GM21737 (cell line): ENCODE measurements around the gene ELK3.

Experiments
- ATAC-seq: cut with Tn5 transposase; IDR thresholded peaks from one replicate; pipeline ENCODE4 v1.9.1; 2021; ENCODE audit warnings: mild to moderate bottlenecking, moderate library complexity; ENCODE audit not compliant: unreplicated experiment

The ELK3 gene

DNA sequence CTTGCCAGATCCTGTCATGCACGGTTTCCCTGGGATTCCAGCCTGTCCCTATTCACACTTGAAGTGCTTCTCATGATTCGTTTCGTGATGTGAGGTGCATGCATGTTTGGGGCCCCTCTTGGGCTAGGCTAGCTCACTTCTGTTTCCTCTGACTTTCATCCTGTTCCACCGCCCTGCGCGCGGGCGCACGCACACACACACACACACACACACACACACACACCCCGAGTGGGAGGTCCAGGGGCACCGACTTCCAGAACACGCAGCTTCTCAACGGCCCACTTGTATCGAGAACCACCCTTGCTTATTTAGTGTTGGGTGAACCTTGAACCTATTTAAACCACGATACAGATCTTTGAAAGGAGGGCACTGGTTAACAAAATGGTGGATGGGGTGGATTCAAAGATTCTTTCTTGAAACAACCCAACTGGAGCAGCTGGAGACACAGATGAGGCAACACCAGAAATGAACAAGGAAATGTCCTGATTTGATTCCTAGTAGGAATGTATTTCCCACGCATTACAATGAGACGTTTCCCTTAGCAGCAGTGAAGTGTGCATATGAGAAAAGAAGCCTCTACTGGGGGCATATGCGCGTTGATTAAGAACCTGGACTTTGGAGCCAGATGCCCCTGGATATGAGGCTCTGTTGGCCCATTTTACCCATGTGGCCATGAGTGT is 16.3 kb downstream of the ELK3 start:
- ATAC-seq: no peak

- no peak for ATAC-seq
Observed at GRCh38 chr12:96211988-96212387, 17.8 kb downstream of the ELK3 start.

GRCh38 chr12:96212456-96213375 is 18.5 kb downstream of the ELK3 start:
- ATAC-seq: no peak

- no peak for ATAC-seq
Observed at GRCh38 chr12:96213869-96214268, 19.7 kb downstream of the ELK3 start.

DNA sequence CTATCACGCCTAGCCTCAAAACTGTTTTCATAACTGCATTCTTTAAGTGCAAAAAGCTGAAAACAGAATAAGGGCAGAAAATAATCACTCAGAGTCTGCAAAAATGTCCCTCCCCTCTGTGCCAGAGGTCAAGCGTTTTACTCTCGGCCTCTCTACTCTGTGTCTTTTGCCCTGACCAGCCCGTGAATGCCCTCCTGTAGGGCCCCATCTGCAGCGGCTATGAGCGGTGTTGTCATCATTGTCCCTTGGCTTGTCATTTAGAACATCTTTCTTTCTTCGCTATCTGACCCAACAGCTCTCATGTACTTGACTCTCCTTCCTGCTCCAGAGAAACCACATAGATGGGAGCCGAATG is 21.7 kb downstream of the ELK3 start:
- ATAC-seq: no peak

- ATAC-seq: no peak
Observed at GRCh38 chr12:96218989-96219678, 25.0 kb downstream of the ELK3 start.

- ATAC-seq: no peak
Observed at GRCh38 chr12:96219700-96220206, 25.6 kb downstream of the ELK3 start.

- no peak for ATAC-seq
Observed at GRCh38 chr12:96220902-96221301, 26.7 kb downstream of the ELK3 start.

GRCh38 chr12:96221391-96221790 is 27.2 kb downstream of the ELK3 start:
- ATAC-seq: no peak

DNA sequence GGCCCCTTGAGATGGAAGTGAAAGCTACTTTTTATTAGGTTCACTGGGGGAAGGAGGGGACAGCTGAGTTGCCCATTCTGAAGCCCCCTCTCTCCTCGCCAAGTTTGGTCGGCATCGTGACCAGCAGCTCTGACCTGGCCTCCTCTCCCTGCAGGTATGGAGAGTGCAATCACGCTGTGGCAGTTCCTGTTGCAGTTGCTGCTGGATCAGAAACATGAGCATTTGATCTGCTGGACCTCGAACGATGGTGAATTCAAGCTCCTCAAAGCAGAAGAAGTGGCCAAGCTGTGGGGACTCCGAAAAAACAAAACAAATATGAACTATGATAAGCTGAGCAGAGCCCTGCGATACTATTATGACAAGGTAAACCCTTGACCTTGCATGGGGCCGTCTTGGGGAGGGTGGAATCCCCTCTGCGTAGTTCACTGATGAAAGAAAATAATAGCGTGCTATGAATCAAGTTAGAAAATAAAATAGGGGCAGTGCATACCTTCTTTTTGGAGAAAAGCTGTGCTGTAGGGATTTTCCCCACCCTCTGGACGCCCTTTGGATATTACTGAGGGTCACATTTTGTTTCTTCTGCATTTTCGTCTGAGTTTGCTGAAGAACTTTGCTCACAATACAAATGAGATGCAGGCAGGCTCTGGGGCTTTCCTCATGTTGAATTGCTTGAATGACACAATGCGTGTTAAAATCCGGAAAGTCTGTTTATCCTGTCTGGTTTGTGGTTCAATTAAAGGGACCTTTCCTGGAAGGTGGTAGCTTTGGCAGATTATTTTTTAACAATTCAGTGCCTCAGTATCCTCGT is 29.4 kb downstream of the ELK3 start:
- no peak for ATAC-seq

DNA sequence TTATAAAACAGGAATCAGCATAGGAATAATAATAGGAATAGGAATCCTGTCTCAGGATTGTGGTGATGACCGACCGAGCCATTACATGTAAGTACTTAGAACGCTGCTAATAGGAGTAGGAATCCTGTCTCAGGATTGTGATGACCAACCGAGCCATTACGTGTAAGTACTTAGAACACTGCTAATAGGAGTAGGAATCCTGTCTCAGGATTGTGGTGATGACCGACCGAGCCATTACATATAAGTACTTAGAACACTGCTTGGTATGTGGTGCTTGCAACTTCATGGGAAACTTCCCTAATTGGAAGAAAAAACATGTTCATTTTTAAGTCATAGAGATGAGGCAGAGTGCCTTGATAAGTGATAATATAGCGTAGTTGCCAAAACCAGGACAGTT is 30.0 kb downstream of the ELK3 start:
- no peak for ATAC-seq

- no peak for ATAC-seq
Observed at GRCh38 chr12:96225044-96225855, 31.1 kb downstream of the ELK3 start.

DNA sequence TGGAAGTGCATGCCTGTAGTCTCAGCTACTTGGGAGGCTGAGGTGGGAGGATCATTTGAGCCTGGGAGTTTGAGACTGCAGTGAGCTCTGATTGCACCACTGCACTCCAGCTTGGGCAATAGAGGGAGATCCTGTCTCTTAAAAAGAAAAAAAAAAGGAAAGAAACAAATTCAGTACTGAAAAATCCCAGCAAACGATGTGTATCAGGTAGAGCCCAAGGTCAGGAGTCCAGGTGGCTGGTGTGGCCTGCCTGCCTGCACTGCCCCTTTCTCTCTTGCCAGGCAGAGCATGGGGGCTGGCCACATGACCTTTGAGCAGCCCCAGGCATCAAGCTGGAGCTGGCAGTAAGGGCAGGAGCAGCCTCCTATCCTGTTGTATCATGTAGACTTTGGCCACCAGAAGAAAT is 31.8 kb downstream of the ELK3 start:
- no peak for ATAC-seq

DNA sequence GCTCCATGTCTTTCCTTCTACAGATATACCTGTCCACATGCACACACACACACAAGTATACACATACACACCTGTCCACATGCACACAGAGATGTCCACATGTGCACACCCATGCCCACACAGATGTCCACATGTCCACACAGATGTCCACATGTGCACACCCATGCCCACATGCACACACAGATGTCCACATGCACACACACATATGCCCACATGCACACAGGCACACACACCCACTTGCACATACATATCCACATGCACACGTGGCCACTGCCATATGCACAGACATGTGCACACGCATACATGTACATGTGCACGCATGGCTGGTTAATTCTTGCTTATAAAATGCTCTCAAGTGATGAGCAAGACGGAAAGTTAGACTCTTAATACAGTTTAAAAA is 32.2 kb downstream of the ELK3 start:
- ATAC-seq: no peak

- no peak for ATAC-seq
Observed at GRCh38 chr12:96226801-96227348, 32.7 kb downstream of the ELK3 start.

DNA sequence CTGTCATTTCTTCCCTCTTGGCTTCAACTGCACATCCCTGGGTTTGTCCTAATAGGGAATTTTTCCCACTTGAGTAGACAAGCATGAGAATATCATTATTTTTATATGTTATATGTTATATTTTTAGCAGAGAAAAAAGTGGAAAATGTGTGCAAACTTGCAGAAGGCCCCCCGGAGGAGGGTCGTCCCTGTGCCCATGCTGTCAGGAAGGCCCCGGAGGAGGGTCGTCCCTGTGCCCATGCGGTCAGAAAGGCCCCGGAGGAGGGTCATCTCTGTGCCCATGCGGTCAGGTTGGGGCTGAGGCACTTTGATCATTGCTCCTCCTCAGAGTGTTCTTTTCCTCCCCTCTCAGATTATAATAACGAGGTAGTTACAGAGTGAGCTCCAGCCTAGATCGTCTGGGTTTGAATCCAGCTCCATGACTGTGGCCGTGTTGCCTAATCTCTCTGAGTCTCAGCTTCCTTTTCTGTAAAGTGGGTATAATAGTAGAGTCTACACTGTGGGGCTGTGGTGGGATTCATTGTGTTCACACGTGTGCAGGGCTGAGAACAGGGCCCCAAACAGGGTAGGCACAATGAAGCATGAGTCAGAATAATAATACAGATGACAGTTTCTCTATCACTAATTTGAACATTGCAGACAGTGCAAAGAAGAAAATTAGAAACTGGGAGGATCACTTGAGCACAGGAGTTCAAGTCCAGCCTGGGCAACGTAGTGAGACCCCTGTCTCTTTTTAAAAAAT is 33.4 kb downstream of the ELK3 start:
- ATAC-seq: no peak

DNA sequence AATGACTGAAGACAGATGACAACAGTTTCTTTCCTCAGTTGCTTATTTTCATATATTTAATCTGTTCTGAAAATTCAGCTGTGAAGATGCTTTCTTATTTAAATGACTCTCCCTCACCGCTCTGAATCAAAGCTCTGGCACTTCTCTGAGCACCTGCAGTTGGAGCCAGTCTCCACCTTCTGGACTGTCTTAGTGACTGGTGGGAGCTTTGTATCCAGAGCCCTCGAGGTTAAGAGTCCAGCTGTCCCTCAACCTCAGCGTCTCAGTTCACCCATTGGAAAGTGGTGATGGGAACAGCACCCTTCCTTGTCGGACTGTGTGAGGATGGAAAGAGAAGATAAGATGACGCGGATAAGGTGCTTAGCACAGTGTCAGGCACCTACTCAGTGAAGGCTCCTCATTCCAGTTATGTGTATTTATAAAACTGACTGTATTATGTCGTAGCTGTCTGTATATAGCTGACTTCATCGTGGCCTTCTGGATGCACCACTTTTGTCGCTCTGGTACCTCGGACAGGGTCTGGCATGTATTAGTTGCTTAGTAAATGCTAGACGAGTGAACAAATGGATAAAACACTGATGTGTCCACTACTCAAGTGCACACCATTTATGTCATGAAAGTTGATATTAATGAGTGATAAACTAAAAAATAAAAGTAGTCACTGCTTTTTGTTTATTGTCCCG is 34.5 kb downstream of the ELK3 start:
- no peak for ATAC-seq

DNA sequence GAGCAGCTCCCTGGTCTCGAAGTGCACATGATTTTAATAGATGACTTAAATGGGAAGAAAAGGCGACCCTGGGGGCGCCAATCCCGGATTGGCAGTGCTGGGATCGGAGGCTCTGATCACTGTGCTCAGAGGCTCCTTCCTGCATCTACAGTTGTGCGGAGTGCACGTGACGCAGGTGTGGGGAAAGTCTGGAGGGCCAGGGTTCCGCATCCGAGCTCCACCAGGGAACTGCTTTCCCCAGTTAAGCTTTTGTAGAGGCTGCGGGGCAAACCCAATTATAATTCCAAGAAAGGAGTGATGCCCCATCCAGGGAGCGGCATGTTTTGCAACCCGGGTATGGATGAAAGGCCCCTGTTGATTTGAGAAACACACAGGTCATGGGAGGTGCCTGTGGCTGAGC is 36.5 kb downstream of the ELK3 start:
- ATAC-seq: no peak
